Esophagus (tissue), 2 donors: Measurements from ENCODE around the gene PRKAB1. TPM values are rescaled to one million over a fixed set of nuclear protein-coding genes. Genes with fewer than 3 reads are reported as not detected.

Experiments used
- H3K27ac ChIP-seq, 2 donors: one replicate each; pipeline ENCODE4 v1.5.1; 2013; ENCODE audit warnings: low read depth in 2 of 2, mild to moderate bottlenecking in 2 of 2, inconsistent platforms in 1 of 2, low read length in 1 of 2, moderate library complexity in 1 of 2
- H3K27me3 ChIP-seq, 2 donors: one replicate each; pipeline ENCODE4 v1.6.1; 2013; ENCODE audit warnings: low read length in 2 of 2, control low read depth in 1 of 2, mild to moderate bottlenecking in 1 of 2; ENCODE audit not compliant: insufficient read depth in 2 of 2, control insufficient read depth in 1 of 2
- H3K36me3 ChIP-seq, 2 donors: one replicate each; pipeline ENCODE4 v1.6.1; 2013; ENCODE audit warnings: low read length in 1 of 2; ENCODE audit not compliant: control insufficient read depth in 2 of 2, insufficient read depth in 2 of 2
- H3K4me1 ChIP-seq, 2 donors: one replicate each; pipeline ENCODE4 v1.6.1; 2013; ENCODE audit warnings: low read length in 1 of 2; ENCODE audit not compliant: control insufficient read depth in 2 of 2, insufficient read depth in 2 of 2
- H3K4me3 ChIP-seq, 2 donors: one replicate each; pipeline ENCODE4 v1.5.1; 2013; ENCODE audit warnings: low read length in 2 of 2, mild to moderate bottlenecking in 2 of 2, low read depth in 1 of 2, moderate library complexity in 1 of 2
- H3K9me3 ChIP-seq, 2 donors: one replicate each; pipeline ENCODE4 v1.6.1; 2013; ENCODE audit warnings: mild to moderate bottlenecking in 2 of 2, low read depth in 1 of 2, low read length in 1 of 2, moderate library complexity in 1 of 2; ENCODE audit not compliant: control insufficient read depth in 2 of 2, insufficient read depth in 1 of 2
- WGBS, 2 donors: extraction: QIAGEN DNeasy Blood & Tissue Kit; methylation state at CpG; one replicate each; pipeline ENCODE4 v1.1.7; 2013; 5-methylcytosine and 5-hydroxymethylcytosine counted together
- polyA plus RNA-seq, 2 donors: library from polyadenylated mRNA; stranded (reverse); fragments of 200-250 nt; gene quantifications; one replicate each; pipeline ENCODE4 v1.2.3, GENCODE V29; 2013
- donor health status: healthy with polysubstance abuse.
- donor health status: Bipolar disorder and iron deficiency.

PRKAB1 gene
- polyA plus RNA-seq, 2 donors, result 28.0 to 30.8 TPM

DNA sequence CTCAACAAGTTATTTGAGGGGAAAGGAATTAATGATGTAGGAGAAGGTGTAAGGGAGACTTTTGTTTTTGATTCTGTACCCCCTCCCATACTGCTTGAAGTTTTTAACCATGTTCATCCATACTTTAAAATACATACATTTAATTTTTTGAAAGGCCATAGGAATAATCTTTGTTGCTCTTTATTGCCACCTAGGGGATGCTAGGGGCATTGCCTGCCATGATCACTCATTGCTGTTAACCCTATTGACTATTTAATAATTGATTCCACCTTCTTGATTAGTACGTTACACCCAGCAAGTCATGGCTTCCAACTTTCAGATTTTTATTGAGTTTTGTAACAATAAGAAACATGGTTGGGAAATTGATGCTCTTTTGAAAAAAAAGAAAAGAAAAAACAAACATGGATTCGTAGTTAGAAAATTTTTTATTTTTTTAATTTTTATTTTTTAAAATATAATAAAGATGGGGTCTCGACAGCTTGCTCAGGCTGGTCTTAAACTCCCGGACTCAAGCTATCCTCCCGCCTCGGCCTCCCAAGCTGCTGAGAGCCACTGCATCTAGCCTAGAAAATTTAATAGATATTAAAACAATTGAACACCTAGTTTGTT lies 8.5 kb upstream of the PRKAB1 start:
- Histone ChIP-seq H3K36me3 (no peaks in the 10 kb centered on the region), H3K4me1 (no peaks in the 10 kb centered on the region), H3K27ac (no peak overlapping the region), H3K4me3 (no peak overlapping the region), H3K27me3 (no peaks in the 10 kb centered on the region), H3K9me3 (no peaks in the 10 kb centered on the region)
- WGBS, 2 donors, result 39% methylated on average over 6 of the region's 6 CpGs

DNA sequence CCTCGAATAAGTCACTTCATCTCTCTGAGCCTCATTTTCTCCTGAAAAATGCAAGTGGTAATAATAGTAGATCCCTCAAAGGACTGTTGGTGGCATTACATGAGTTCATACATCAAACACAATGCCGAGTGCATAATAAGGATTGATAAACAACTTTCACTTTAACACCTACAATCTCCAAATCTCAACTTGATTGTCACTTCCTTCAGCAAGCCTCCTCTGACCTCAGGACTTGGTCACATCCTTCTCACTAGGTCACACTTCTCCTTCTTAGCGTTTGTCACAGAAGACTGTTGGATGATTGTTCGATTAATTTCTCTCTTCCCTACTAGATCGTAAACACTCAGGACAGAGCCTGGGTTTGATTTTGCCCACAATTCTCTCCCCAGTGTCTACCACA lies 7.9 kb upstream of the PRKAB1 start:
- H3K9me3 ChIP-seq, result no peaks in the 10 kb centered on the region
- no peak overlapping the region for H3K27ac ChIP-seq
- no peak overlapping the region for H3K4me3 ChIP-seq
- WGBS, 2 donors, result 69 to 73% methylated on average over 5 of the region's 5 CpGs
- no peaks in the 10 kb centered on the region for H3K27me3 ChIP-seq
- H3K4me1 ChIP-seq, result no peaks in the 10 kb centered on the region
- H3K36me3 ChIP-seq, result no peaks in the 10 kb centered on the region

DNA sequence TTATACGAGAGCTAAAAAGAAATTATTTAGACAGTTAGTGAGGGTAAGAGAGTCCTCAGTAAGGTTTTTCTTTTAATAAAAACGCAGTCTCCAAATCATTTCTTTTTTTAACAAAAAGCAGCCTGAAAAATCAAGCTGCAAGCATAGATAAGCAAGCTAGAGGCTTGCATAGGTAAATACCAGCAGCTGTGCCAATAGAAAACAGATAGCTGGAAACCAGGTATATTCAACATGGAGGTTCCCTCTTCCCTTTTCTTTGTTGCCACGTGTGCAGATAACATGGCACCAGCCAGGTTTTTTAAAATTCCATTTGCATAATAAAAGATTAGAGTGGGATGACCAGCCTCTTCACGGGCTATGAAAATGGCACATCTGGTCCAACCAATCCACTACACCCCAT lies 6.1 kb upstream of the PRKAB1 start:
- H3K4me3 ChIP-seq, result no peak overlapping the region
- H3K36me3 ChIP-seq, result no peaks in the 10 kb centered on the region
- H3K27me3 ChIP-seq, result no peaks in the 10 kb centered on the region
- no peak overlapping the region for H3K27ac ChIP-seq
- no peaks in the 10 kb centered on the region for H3K4me1 ChIP-seq
- 55 to 59% methylated on average over 4 of the region's 4 CpGs for WGBS, 2 donors
- no peaks in the 10 kb centered on the region for H3K9me3 ChIP-seq

DNA sequence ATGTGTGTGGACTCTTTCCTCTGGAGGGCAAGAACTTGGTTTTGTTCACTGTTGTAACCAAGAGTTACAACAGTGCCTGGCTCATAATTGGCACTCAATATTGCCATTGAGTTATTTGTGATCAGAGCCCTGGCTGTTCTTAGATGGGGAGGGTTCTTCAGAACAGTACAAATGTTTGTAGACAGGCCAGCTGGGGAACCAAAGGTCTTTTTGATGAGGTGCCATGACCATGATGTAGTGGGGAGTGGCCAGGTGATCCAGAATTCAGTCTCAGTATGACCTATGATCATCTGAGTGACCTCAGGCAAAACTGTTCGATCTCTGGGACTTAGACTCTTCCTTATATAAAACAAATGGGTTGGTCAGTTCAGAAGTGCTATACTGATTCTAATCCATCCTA lies 3.3 kb upstream of the PRKAB1 start:
- Histone ChIP-seq H3K36me3 (no peaks in the 10 kb centered on the region), H3K27me3 (no peaks in the 10 kb centered on the region), H3K4me3 (no peak overlapping the region), H3K27ac (no peak overlapping the region), H3K9me3 (no peaks in the 10 kb centered on the region), H3K4me1 (no peaks in the 10 kb centered on the region)
- 83 to 95% methylated on average over 1 of the region's 1 CpG for WGBS, 2 donors

DNA sequence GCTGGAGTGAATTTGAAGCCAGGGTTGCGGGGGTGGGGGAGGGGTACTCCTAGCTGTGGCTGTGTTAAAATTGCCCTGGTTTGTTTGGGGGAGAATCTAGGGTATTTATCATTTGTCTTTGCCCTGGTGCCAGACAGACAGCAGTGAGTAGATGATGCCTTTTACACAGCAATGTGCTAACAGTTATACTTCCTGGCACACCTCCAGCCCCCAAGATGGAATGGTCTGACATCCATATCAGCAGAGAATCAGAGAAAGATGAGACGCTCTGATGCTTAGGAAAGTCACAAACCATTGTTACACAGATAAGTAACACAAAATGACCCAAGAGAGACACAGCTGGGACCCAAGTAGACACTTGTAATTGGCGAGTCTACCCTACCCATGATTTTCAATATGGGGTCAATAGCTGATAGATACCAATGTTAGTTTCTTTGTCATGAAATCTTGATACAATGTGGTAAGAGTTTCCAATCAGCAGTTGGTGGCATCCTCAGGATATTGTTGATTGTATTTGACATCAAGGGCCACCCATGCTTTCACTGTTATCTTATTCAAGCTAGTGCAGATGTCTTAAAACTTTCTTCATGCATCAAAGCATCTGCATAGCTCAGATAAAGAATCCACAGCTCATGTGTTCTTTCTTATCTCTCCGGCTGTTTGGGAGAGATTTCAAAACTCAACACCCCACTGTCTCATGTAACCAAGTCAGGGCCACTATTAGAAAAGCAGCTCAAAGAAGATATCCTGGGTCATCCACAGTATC lies 2.6 kb upstream of the PRKAB1 start:
- no peaks in the 10 kb centered on the region for H3K4me1 ChIP-seq
- WGBS, 2 donors, result 91 to 93% methylated on average over 4 of the region's 4 CpGs

DNA sequence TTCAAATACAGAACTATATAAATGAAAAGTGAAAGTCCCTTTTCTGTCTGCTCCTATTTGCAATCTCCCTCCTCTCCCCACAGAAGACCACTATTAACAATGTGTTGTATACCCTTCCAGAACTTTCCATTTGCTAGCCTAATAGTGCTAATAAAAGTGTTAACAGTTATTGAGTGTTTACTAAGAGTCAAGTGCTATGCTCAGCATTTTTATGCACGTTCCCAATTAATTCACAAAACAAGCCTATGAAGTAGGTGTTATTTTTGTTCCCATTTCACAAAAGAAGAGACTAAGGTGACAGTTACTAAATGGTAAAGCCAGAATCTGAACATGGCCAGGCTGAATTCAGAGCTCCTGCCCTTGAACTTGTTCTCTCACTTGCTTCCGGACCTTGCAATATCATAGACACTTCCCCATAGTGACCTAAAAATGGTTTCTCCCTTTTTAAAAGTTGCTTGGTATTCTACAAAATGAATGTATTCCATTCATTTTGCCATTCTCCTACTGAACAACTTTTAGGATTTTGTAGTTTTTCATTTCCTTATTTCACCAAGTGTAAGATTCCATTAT lies 1.6 kb upstream of the PRKAB1 start:
- H3K27ac ChIP-seq, result no peak overlapping the region
- 72 to 79% methylated on average over 2 of the region's 2 CpGs for WGBS, 2 donors
- no peaks in the 10 kb centered on the region for H3K9me3 ChIP-seq
- no peaks in the 10 kb centered on the region for H3K27me3 ChIP-seq
- H3K4me1 ChIP-seq, result no peaks in the 10 kb centered on the region
- no peak overlapping the region for H3K4me3 ChIP-seq
- H3K36me3 ChIP-seq, result no peaks in the 10 kb centered on the region

More for the DNA sequence above, 2.6 kb upstream of the PRKAB1 start:
- H3K4me3 ChIP-seq, result no peak overlapping the region
- no peak overlapping the region for H3K27ac ChIP-seq
- no peaks in the 10 kb centered on the region for H3K36me3 ChIP-seq
- no peaks in the 10 kb centered on the region for H3K9me3 ChIP-seq
- H3K27me3 ChIP-seq, result no peaks in the 10 kb centered on the region

DNA sequence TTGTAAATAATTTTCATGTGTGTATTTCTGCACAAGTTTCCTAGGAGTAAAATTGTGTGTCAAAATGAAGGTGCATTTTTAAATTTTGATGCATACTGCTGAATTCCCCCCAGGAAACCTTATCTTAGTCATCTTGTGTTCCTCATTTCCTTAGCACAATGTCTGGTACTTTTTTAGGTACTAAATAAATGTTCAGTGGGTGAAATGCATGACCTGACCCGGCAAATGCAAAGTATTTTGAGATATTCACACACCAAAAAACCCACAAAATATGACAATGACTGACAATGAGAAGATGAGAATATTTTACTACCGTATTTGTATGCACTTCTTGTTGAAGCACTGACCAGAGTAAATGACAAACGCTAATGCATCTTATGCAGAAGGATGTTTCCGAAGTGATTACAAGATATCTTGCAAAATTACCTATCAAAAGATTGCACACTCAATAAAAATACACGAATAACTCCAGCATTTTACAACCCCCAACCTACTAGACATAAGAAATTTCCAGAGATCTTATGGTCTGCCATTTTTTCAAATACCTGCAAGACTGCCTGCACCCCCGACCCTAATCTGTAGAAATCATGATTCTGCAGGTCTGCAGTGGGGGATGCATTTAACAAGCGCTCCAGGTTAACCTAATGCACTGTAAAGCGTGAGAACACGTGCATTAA lies 895 bp upstream of the PRKAB1 start:
- no peaks in the 10 kb centered on the region for H3K36me3 ChIP-seq
- 13 to 14% methylated on average over 9 of the region's 9 CpGs for WGBS, 2 donors
- no peak overlapping the region for H3K27ac ChIP-seq
- H3K27me3 ChIP-seq, result no peaks in the 10 kb centered on the region
- peak overlapping the region; percentile 91 to 98 for H3K4me3 ChIP-seq
- no peaks in the 10 kb centered on the region for H3K4me1 ChIP-seq
- H3K9me3 ChIP-seq, result no peaks in the 10 kb centered on the region

DNA sequence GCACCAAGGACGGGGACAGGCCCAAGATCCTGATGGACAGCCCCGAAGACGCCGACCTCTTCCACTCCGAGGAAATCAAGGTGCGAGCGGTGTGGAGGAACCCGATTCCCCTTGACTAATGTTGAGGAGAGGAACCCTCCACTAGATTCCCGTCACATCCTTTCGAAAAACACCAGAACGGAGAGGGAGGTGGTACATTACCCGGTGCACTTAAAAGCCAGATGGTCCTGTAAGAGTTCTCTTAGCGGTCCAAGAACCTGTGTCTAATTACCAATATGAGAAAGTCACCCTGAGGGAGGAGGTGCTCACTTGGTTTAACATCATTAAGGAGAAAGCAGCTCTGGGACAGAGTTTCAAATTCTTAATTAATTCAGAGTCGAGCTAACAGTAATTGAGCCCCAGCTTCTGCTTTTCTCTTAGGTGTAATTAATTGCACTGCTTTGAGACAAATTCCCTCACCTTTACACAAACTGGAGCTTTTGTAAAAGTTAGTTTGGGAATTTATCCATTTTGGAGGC lies 450 bp downstream of the PRKAB1 start:
- 2 to 4% methylated on average over 14 of the region's 14 CpGs for WGBS, 2 donors

DNA sequence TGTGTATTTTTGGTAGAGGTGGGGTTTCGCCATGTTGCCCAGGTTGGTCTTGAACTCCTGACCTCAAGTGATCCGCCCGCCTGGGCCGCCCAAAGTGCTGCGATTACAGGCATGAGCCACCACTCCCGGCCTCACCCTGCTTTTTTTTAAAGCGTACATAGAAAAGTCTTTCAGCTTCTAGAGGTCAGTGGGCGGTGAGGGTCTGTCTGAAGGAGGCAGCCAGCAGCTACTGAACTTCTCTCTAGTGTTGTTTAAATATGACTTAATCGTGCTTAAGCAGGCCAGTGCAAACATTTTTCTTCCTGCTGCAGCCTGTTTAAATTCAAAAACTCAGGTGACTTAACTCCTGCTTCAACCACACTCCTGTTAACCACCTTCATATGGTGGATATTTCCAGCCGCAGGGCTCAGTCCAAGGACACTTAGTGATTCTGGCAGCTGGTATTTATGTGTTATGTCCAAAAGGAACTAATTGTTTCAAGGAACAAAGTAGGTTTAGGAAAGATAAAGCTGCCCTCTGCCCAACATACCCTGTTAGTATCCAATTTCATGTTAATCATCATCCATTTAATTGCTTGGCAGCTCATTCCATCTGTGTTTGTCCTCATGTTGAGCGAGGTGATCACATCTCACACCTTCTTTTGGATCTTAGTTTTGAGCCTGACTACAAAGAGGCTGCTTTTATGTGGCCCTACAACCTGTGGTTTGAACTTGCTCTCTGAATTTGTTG lies 2.0 kb downstream of the PRKAB1 start:
- no peaks in the 10 kb centered on the region for H3K4me1 ChIP-seq
- H3K36me3 ChIP-seq, result peaks cover 6 to 12% of the 10 kb centered on the region in 2 donors
- peak overlapping the region; percentile 81 to 96 for H3K27ac ChIP-seq
- H3K27me3 ChIP-seq, result no peaks in the 10 kb centered on the region
- peak overlapping the region; percentile 20 to 91 for H3K4me3 ChIP-seq
- WGBS, 2 donors, result 32 to 39% methylated on average over 11 of the region's 11 CpGs
- H3K9me3 ChIP-seq, result no peaks in the 10 kb centered on the region

More for the DNA sequence above, 450 bp downstream of the PRKAB1 start:
- Histone ChIP-seq H3K27ac (peak overlapping the region; percentile 100), H3K36me3 (no peaks in the 10 kb centered on the region), H3K9me3 (no peaks in the 10 kb centered on the region), H3K27me3 (no peaks in the 10 kb centered on the region), H3K4me3 (peak overlapping the region; percentile 91 to 98), H3K4me1 (no peaks in the 10 kb centered on the region)
